Panc1 (cell line): ENCODE results near the gene CFAP299. TPM values are rescaled to one million over a fixed set of nuclear protein-coding genes. Genes with fewer than 3 reads are reported as not detected.

Source experiments
- ATAC-seq: fragments of 200-7000 bp; cut with Tn5 transposase; 2 replicates; pipeline ENCODE4 v1.9.1; 2020; ENCODE audit warnings: mild to moderate bottlenecking, moderate library complexity
- BruUV-seq: library from RNA; stranded (reverse); fragments of 400-500 nt; replicated peaks from 2 replicates; lab custom pipeline; 2021; lab: Mats Ljungman, UMichigan
- CTCF ChIA-PET: fragments of 300-600 bp; sonication (Branson Sonifier 250); formaldehyde crosslinking; loops from one replicate; lab custom pipeline; 2022; ENCODE audit warnings: antibody characterized with exemption; lab: Charles Lee
- POLR2A ChIA-PET: fragments of 300-600 bp; sonication (Branson Sonifier 250); formaldehyde crosslinking; loops from one replicate; lab custom pipeline; 2022; ENCODE audit warnings: antibody characterized with exemption; lab: Charles Lee
- DNase-seq: peaks from one replicate; pipeline ENCODE4 v3.0.0-alpha.2; 2010; ENCODE audit warnings: low read depth, low spot score
- H3K27ac ChIP-seq: 2 replicates; pipeline ENCODE4 v1.5.1; 2011; ENCODE audit warnings: mild to moderate bottlenecking, low read length, inconsistent platforms
- H3K27me3 ChIP-seq: fragments of 200-500 bp; sonication (Bioruptor generic); 2 replicates; pipeline ENCODE4 v1.6.0; 2014; ENCODE audit warnings: low read length, inconsistent platforms; ENCODE audit not compliant: control insufficient read depth, insufficient read depth
- H3K36me3 ChIP-seq: fragments of 200-500 bp; sonication (Bioruptor generic); 2 replicates; pipeline ENCODE4 v1.5.1; 2014; ENCODE audit warnings: inconsistent platforms, mild to moderate bottlenecking, low read length, moderate library complexity; ENCODE audit not compliant: control insufficient read depth, insufficient read depth
- H3K4me1 ChIP-seq: 2 replicates; pipeline ENCODE4 v1.5.1; 2011; ENCODE audit warnings: inconsistent platforms, mild to moderate bottlenecking, low read length, moderate library complexity; ENCODE audit not compliant: control insufficient read depth, insufficient read depth
- H3K4me3 ChIP-seq, 2 experiments: 2 replicates each; pipeline ENCODE4 v1.5.1; 2011 to 2012; ENCODE audit warnings: low read depth in 2 of 2, low read length in 2 of 2, mild to moderate bottlenecking in 2 of 2, inconsistent platforms in 1 of 2, moderate library complexity in 1 of 2
- H3K9me3 ChIP-seq: fragments of 200-500 bp; sonication (Bioruptor generic); 2 replicates; pipeline ENCODE4 v1.5.1; 2014; ENCODE audit warnings: low read depth, mild to moderate bottlenecking, inconsistent platforms, low read length, moderate library complexity; ENCODE audit not compliant: control insufficient read depth, insufficient read depth
- POLR2AphosphoS5 ChIP-seq: IDR thresholded peaks from 2 replicates; pipeline ENCODE4 v1.6.1; 2012; ENCODE audit warnings: mild to moderate bottlenecking, low read depth, low read length, moderate library complexity
- SIN3A ChIP-seq: IDR thresholded peaks from 2 replicates; pipeline ENCODE4 v1.6.1; 2012; ENCODE audit warnings: low read depth, mild to moderate bottlenecking, low read length, moderate library complexity, borderline replicate concordance; ENCODE audit not compliant: insufficient read depth
- TCF7L2 ChIP-seq: IDR thresholded peaks from 2 replicates; pipeline ENCODE4 v1.6.1; 2011; ENCODE audit warnings: mild to moderate bottlenecking, low read depth, low read length, inconsistent platforms
- in situ Hi-C: cut with HindIII; loops from 2 replicates; pipeline ENCODE4 v1.10.0; 2016; ENCODE audit warnings: low sequenced_read_pairs, low pct_unique_long_range_greater_than_20kb
- intact Hi-C: fragments of 100-400 bp; cut with micrococcal nuclease; formaldehyde crosslinking; loops from one replicate; pipeline ENCODE4 v1.10.0; 2022; ENCODE audit not compliant: unreplicated experiment
- total RNA-seq: library from RNA; stranded (reverse); gene quantifications from one replicate; pipeline ENCODE4 v1.2.1, GENCODE V29; 2021; ENCODE audit not compliant: unreplicated experiment
- TF ChIP-seq, protein P1 (sequence below), 2 experiments: IDR thresholded peaks; 2 replicates each; pipeline ENCODE4 v1.6.1; 2011 to 2012; ENCODE audit warnings: low read depth in 2 of 2, control low read depth in 1 of 2, low read length in 1 of 2, mild to moderate bottlenecking in 1 of 2, moderate library complexity in 1 of 2; ENCODE audit not compliant: insufficient read depth in 1 of 2
- TF ChIP-seq, protein P2 (sequence below): fragments of 450-650 bp; IDR thresholded peaks from 2 replicates; pipeline ENCODE4 v1.5.1; 2017; ENCODE audit warnings: mild to moderate bottlenecking

Gene CFAP299
- total RNA-seq, 1 experiment from 2014 or later: not detected

- no TSS peak for BruUV-seq
- POLR2A ChIA-PET: no interaction called here
- TF ChIP-seq, protein P1, sequence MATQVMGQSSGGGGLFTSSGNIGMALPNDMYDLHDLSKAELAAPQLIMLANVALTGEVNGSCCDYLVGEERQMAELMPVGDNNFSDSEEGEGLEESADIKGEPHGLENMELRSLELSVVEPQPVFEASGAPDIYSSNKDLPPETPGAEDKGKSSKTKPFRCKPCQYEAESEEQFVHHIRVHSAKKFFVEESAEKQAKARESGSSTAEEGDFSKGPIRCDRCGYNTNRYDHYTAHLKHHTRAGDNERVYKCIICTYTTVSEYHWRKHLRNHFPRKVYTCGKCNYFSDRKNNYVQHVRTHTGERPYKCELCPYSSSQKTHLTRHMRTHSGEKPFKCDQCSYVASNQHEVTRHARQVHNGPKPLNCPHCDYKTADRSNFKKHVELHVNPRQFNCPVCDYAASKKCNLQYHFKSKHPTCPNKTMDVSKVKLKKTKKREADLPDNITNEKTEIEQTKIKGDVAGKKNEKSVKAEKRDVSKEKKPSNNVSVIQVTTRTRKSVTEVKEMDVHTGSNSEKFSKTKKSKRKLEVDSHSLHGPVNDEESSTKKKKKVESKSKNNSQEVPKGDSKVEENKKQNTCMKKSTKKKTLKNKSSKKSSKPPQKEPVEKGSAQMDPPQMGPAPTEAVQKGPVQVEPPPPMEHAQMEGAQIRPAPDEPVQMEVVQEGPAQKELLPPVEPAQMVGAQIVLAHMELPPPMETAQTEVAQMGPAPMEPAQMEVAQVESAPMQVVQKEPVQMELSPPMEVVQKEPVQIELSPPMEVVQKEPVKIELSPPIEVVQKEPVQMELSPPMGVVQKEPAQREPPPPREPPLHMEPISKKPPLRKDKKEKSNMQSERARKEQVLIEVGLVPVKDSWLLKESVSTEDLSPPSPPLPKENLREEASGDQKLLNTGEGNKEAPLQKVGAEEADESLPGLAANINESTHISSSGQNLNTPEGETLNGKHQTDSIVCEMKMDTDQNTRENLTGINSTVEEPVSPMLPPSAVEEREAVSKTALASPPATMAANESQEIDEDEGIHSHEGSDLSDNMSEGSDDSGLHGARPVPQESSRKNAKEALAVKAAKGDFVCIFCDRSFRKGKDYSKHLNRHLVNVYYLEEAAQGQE (IDR thresholded peaks at IDR 0.05; ENCODE audit: insufficient read depth in 1 of 2, low read depth in 2 of 2, low read length in 1 of 2): no peak
- TF ChIP-seq TCF7L2 (no peak), SIN3A (no peak), POLR2AphosphoS5 (no peak)
- TF ChIP-seq, protein P2, sequence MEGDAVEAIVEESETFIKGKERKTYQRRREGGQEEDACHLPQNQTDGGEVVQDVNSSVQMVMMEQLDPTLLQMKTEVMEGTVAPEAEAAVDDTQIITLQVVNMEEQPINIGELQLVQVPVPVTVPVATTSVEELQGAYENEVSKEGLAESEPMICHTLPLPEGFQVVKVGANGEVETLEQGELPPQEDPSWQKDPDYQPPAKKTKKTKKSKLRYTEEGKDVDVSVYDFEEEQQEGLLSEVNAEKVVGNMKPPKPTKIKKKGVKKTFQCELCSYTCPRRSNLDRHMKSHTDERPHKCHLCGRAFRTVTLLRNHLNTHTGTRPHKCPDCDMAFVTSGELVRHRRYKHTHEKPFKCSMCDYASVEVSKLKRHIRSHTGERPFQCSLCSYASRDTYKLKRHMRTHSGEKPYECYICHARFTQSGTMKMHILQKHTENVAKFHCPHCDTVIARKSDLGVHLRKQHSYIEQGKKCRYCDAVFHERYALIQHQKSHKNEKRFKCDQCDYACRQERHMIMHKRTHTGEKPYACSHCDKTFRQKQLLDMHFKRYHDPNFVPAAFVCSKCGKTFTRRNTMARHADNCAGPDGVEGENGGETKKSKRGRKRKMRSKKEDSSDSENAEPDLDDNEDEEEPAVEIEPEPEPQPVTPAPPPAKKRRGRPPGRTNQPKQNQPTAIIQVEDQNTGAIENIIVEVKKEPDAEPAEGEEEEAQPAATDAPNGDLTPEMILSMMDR: no peak
- no peaks in the 10 kb centered on the region for H3K27me3 ChIP-seq
- H3K4me3 ChIP-seq: no peak overlapping the region
- DNase-seq (no peak), ATAC-seq (no peak)
- in situ Hi-C loops: no loop called here
- intact Hi-C loops: no loop called here
- CTCF ChIA-PET: no interaction called here
- no peaks in the 10 kb centered on the region for H3K4me1 ChIP-seq
- H3K27ac ChIP-seq: no peak overlapping the region
- H3K9me3 ChIP-seq: no peaks in the 10 kb centered on the region
- H3K36me3 ChIP-seq: no peaks in the 10 kb centered on the region
Measured at GRCh38 chr4:80540349-80540748, 204.8 kb downstream of the CFAP299 start.

DNA sequence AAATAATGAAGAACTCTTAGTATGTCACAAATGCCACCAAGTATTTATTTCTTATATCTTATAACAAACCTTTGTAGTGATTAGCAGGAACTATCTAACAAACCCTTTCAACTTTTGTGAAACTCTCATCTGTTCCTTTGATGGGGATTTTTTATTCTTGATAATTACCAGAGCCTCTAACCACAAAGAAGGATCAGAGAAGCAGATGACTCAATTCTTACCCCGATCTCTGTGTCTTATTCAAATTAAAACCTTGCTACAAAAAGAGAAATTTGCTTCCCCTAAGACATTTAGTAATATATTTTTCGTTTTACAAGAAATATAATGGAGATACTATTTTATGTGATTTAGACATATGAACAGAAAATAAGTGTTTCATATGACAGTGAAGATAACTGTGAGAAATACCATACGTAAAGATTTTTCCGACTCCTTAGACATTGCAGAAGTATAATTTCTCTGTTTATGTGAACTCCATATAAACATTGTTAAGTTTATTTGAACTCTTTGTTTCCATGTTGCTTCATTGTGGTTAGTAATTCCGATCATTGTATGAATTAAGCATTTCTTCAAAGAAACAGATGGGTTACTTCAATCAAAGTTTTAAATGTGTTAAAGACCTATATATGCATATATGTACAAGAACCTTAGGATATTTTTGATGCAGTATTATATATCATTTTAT lies 205.4 kb downstream of the CFAP299 start:
- H3K4me3 ChIP-seq: no peak overlapping the region
- H3K36me3 ChIP-seq: no peaks in the 10 kb centered on the region
- no peaks in the 10 kb centered on the region for H3K9me3 ChIP-seq
- no peak overlapping the region for H3K27ac ChIP-seq
- in situ Hi-C loops (no loop called here), intact Hi-C loops (no loop called here)
- TF ChIP-seq, protein P2: no peak
- TF ChIP-seq SIN3A (no peak), TCF7L2 (no peak)
- TF ChIP-seq, protein P1 (IDR thresholded peaks at IDR 0.05; ENCODE audit: insufficient read depth in 1 of 2, low read depth in 2 of 2, low read length in 1 of 2): no peak
- DNase-seq: no peak
- no peak for ATAC-seq
- ChIA-PET CTCF (no interaction called here), POLR2A (no interaction called here)
- no TSS peak for BruUV-seq
- no peaks in the 10 kb centered on the region for H3K27me3 ChIP-seq
- H3K4me1 ChIP-seq: no peaks in the 10 kb centered on the region
